Stimulated activated naive CD8-positive, alpha-beta T cell treated with anti-CD3 and anti-CD28 coated beads, Interleukin-15, Interleukin-2, amounts not matched to agents 100 U/mL and 50 U/mL, for 24 hours (primary cell): Measurements from ENCODE around the gene VANGL2.
"Not testable (repeated sequence)": the region's sequence is repeated elsewhere in the genome, so short reads cannot be mapped to it uniquely, and the experiment has no call there.

ENCODE experiments used
- ATAC-seq: fragments of 150-1000 bp; cut with Tn5 transposase; one replicate; pipeline ENCODE4 v1.10.0; 2021
- DNase-seq: peaks from one replicate; pipeline ENCODE4 v3.0.0; 2021

The VANGL2 gene

GRCh38 chr1:160370561-160371345 is 29.6 kb upstream of the VANGL2 start:
- ATAC-seq (no peak), DNase-seq (no peak)

- ATAC-seq (no peak), DNase-seq (no peak)
Observed at GRCh38 chr1:160371346-160371631, 29.1 kb upstream of the VANGL2 start.

GRCh38 chr1:160371756-160372155 is 28.6 kb upstream of the VANGL2 start:
- ATAC-seq: no peak
- DNase-seq: no peak

DNA sequence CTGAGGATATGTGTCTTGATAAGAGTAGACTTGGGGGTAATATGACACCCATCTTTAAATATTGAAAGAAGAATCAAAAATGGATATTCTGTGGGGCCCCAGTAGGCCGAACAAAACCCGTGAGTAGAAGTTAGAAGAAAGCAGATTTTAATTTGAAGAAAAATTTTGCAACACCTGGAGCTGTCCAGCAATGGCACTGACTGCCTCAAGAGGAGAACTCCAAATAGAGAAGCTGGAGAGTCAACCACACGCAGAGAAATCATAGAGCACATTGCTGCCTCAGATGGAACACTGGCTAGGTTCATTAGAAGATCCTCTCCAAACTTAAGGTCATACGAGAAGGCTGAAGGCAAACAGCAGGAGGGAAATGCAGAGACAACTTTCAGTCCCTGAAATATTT is 26.7 kb upstream of the VANGL2 start:
- no peak for DNase-seq

GRCh38 chr1:160374306-160375110 is 25.9 kb upstream of the VANGL2 start:
- no peak for ATAC-seq
- DNase-seq: no peak

More for the DNA sequence above, 26.7 kb upstream of the VANGL2 start:
- ATAC-seq: no peak

DNA sequence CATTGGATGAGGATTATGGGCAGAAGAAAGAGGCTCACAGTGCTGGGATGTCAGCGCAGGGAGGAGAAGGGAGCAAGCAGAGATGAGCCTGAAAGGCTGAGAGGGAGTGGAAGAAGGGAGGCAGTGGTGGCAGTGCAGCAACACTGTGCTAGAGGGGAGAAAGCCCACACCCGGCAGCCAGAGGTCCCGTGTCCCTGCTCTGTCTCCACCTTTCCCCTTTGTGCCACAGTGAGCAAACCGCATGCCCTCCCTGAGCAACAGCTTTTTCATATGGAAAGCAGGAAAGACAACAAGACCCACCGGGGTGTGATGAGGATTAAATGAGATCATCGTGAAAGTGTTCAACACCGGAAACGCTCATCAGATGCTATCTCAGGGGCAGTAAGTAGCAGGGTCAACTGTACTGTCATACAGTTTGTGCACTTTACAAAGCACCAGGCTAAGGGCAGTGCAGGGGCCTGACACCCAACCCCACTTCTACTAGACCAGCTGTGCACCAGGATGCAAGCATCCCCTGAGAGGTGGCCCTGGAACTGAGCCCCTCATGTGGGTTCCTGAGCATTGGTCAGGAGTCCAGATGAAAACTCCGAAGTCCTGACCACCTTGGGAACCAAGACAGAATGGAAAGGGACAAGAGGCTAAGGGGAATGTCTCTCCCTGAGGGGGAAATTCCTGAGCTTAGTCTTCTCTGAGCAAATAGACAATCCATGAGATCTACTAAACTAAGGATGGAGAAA is 24.4 kb upstream of the VANGL2 start:
- no peak for DNase-seq
- ATAC-seq: peak; percentile 52

GRCh38 chr1:160376525-160377131 is 23.7 kb upstream of the VANGL2 start:
- peak; percentile 69 for ATAC-seq
- no peak for DNase-seq

GRCh38 chr1:160377585-160378206 is 22.7 kb upstream of the VANGL2 start:
- no peak for ATAC-seq
- no peak for DNase-seq

DNA sequence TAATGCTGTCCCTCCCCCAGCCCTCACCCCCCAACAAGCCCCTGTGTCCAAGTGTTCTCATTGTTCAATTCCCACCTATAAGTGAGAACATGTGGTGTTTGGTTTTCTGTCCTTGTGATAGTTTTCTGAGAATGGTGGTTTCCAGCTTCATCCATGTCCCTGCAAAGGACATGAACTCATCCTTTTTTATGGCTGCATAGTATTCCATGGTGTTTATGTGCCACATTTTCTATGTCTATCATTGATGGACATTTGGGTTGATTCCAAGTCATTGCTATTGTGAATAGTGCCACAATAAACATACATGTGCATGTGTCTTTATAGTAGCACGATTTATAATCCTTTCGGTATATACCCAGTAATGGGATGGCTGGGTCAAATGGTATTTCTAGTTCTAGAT is 15.6 kb upstream of the VANGL2 start:
- not testable (repeated sequence) for DNase-seq, ATAC-seq

- ATAC-seq: not testable (repeated sequence)
Observed at GRCh38 chr1:160388406-160388805, 12.0 kb upstream of the VANGL2 start.

GRCh38 chr1:160394673-160395072 is 5.7 kb upstream of the VANGL2 start:
- no peak for DNase-seq
- ATAC-seq: no peak

More at GRCh38 chr1:160388406-160388805, 12.0 kb upstream of the VANGL2 start:
- DNase-seq: not testable (repeated sequence)

GRCh38 chr1:160397651-160398050 is 2.7 kb upstream of the VANGL2 start:
- DNase-seq (no peak), ATAC-seq (no peak)

- ATAC-seq (no peak), DNase-seq (no peak)
Observed at GRCh38 chr1:160398823-160399222, 1.5 kb upstream of the VANGL2 start.

- ATAC-seq: no peak
- no peak for DNase-seq
Observed at GRCh38 chr1:160399544-160400222, 681 bp upstream of the VANGL2 start.

DNA sequence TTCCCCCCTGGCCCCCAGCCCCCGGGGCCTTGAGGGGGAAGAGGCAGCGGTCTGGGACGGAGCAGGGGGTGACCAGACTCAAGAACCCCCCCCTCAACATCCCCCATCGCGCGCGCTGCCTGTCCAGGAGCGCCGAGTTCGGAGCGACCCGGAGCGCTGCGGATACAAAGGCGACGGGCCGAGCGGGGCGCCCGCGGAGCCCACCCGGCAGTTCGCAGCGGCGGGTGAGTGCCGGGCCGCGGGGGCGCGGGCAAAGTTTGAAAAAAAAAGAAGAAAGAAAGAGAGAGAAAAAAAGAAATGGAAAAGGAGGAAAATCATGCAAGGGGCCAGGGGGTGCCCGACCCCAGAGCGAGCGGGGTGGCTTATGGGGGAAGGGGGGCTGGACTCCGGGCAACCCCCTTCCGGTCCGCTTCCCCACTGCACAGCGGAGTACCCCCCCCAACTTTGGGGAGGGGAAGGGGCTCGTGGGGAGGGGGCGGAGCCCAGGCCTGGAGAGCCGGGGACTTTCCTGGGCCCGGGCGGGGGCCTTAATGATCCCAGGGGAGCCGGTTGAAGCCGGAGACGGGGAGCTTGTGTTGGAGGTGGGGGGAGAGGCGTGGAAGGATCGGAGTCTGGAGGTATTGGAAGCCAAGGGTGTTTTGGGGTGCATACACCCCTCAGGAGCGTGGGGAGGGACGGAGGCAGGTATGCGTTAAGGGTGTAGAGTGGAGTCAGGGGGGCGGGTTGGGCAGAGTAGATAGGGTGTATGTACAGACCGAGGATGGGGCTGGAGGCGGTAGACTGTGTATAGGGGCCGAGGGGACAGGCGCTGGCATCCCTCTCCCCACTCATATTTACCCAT is 502 bp downstream of the VANGL2 start:
- ATAC-seq: no peak

DNA sequence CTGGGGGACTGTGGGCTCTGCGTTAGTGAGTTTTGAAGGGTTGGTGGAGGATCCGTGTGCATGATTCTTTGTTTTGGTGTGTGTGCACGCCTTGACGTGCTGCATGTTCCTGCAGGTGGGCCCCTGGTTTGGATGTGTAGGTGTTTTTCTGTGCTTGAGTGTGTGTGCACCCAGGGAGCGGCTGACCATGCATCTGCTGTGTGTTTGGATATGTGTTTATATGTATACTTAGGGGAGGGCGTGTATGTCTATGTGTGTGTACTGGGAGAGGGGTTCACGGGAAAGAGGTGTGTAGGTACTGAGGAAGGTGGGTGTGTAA is 1.1 kb downstream of the VANGL2 start:
- no peak for DNase-seq
- no peak for ATAC-seq

More for the DNA sequence above, 502 bp downstream of the VANGL2 start:
- no peak for DNase-seq

- no peak for DNase-seq
Observed at GRCh38 chr1:160402001-160402795, 1.8 kb downstream of the VANGL2 start.

DNA sequence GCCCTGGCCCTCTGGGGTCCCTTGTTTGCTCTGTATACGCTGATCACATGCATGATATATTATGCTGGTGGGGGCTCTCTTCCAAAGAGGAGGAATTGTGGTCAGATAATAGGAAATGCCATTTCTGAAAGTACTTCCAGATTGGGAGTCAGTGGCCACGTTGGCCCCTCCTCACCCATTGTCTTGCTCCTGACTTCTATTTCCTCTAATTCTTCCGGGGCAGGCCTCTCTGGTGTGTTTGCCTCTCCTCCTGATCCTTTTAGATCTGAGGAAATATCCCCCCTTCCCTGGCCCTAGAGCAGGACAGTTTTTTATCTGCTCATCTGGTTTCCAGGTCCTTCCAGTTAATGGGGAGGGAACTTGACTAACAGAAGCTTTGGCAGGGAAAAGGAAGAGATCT is 2.9 kb downstream of the VANGL2 start:
- no peak for DNase-seq
- ATAC-seq: no peak

More at GRCh38 chr1:160402001-160402795, 1.8 kb downstream of the VANGL2 start:
- no peak for ATAC-seq

- no peak for ATAC-seq
- DNase-seq: no peak
Observed at GRCh38 chr1:160404094-160404493, 3.7 kb downstream of the VANGL2 start.
